Adrenal gland (tissue), 12 donors: ENCODE measurements around the gene COL4A1. TPM values are rescaled to one million over a fixed set of nuclear protein-coding genes. Genes with fewer than 3 reads are reported as not detected.

Experiments used
- DNase-seq, 7 donors: peaks; one replicate each; pipeline ENCODE4 v3.0.0-alpha.2; 2019 to 2020
- H3K27ac ChIP-seq, 5 donors: fragments of 200-600 bp; sonication (generic) in 4 of 5; 1 replicate in 3 of 5; 2 replicates in 2 of 5; pipeline versions ENCODE4 v1.5.1 to v1.8.0; 2016 to 2020; ENCODE audit warnings: mild to moderate bottlenecking in 1 of 5
- H3K27me3 ChIP-seq: fragments of 200-600 bp; 2 replicates; pipeline ENCODE4 v1.8.0; 2021
- H3K36me3 ChIP-seq, 2 donors: fragments of 200-600 bp; replicated peaks in 1 of 2; 1 replicate in 1 of 2; 2 replicates in 1 of 2; pipeline versions ENCODE4 v1.5.1 to v1.8.0; 2018 to 2022
- H3K4me1 ChIP-seq, 2 donors: fragments of 200-600 bp; replicated peaks in 1 of 2; 1 replicate in 1 of 2; 2 replicates in 1 of 2; pipeline versions ENCODE4 v1.5.1 to v1.8.0; 2018 to 2021
- H3K4me3 ChIP-seq, 4 donors: fragments of 200-600 bp; sonication (generic) in 3 of 4; one replicate each; pipeline ENCODE4 v1.5.1; 2016 to 2018
- H3K9me3 ChIP-seq, 3 donors: fragments of 200-600 bp; sonication (generic) in 1 of 3; replicated peaks in 1 of 3; 1 replicate in 2 of 3; 2 replicates in 1 of 3; pipeline versions ENCODE4 v1.5.1 to v1.8.0; 2016 to 2021
- POLR2A ChIP-seq, 2 donors: fragments of 450-650 bp; IDR thresholded peaks; one replicate each; pipeline ENCODE4 v1.6.1; 2017; ENCODE audit warnings: antibody characterized with exemption in 2 of 2, mild to moderate bottlenecking in 2 of 2, moderate library complexity in 1 of 2
- WGBS, 4 donors: extraction: QIAGEN DNeasy Blood & Tissue Kit in 2 of 4; methylation state at CpG; one replicate each; pipeline versions ENCODE4 v1.1.5 to v1.1.7; 2013 to 2017; 5-methylcytosine and 5-hydroxymethylcytosine counted together
- intact Hi-C, 2 donors: fragments of 100-400 bp; cut with DNase I; formaldehyde crosslinking; loops; one replicate each; pipeline versions ENCODE4 v1.14.1 to v1.15.0; 2022 to 2023
- polyA plus RNA-seq, 3 donors: library from polyadenylated mRNA; stranded (reverse); fragments of 200-250 nt in 2 of 3; fragments of 350-450 nt in 1 of 3; fragmentation: Illumina TruSeq in 1 of 3; extraction: RNeasy Lipid Tissue Mini Kit (QIAGEN cat#74804) in 1 of 3; gene quantifications; one replicate each; pipeline ENCODE4 v1.2.3, GENCODE V29; 2013 to 2014
- total RNA-seq, 9 donors: library from RNA; depleted of rRNA in 4 of 9; stranded (reverse); fragments of >200 nt in 4 of 9; fragments of 120-200 nt in 1 of 9; fragmentation: NEBNext Ultra II Directional in 1 of 9; extraction: Animal tissue kit (Norgen Biotek cat#: 25700) in 1 of 9; gene quantifications; one replicate each; pipeline versions ENCODE4 v1.1.0 to v1.2.4, GENCODE V29; 2013 to 2023
- TF ChIP-seq, protein P1 (sequence below), 6 experiments: fragments of 450-650 bp in 4 of 6; fragments of 200-600 bp in 2 of 6; sonication (generic) in 1 of 6; IDR thresholded peaks; 1 replicate in 5 of 6; 2 replicates in 1 of 6; pipeline versions ENCODE4 v1.5.1 to v1.8.0; 2016 to 2021; ENCODE audit warnings: antibody characterized with exemption in 6 of 6, mild to moderate bottlenecking in 2 of 6, moderate library complexity in 1 of 6
- donor health status: healthy with polysubstance abuse.
- donor health status: Bipolar disorder and iron deficiency.
- donor health status: DM: yes; HTN: yes; CAD: no.
- donor health status: DM: no; HTN: no; CAD: no.
- donor health status: DM: no; HTN: no; CAD: no.
- donor health status: DM: yes; HTN: yes; CAD: no.

Gene COL4A1
- total and polyA plus RNA-seq, 12 donors: 62.4 to 364 (median 183) TPM

DNA sequence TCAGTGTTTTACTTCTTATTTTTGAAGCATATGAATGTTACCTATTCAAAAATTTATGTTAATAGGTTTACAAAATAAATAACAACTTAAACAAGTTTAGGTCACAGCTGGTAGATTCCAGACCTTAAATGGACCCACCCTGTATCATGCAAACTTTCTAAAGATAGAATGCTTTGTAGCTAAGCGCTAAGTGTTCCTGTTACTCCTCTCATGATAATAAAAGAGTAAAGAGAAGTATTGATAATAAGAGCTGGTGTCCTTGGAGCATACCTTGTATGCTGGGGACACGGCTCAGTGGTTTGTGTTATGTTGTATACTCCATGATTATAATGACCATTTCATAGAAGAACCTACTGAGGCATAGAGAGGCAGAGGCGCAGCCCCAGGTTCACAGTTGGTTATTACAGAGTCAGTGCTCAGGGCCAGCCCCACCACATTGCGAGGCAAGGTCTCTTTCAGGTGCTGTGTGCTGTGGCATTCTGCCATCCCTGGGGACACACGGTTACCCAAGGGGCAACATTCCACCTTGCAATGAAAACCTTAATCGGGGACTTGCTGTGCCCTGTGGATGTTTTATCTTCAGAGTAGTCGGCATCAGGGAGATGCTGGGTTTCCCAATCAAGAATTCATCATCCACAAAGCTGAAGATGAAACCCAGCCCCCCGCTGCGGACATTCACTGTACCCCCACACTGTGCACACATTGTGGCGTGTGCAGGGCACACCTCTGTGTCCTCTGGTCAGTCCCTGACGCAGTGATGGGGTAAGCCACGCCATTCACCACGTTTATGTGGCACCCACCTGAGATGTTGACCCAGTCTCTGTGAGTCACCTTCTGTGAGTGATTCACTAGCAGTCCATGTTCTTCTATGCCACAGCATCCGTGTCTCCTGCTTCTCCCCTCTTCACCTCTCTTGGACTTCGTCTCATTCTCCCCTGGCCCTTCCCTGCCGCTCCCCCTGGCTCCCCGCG, 186.7 kb downstream of the COL4A1 start:
- H3K27me3 ChIP-seq: no peaks in the 10 kb centered on the region
- TF ChIP-seq, protein P1, sequence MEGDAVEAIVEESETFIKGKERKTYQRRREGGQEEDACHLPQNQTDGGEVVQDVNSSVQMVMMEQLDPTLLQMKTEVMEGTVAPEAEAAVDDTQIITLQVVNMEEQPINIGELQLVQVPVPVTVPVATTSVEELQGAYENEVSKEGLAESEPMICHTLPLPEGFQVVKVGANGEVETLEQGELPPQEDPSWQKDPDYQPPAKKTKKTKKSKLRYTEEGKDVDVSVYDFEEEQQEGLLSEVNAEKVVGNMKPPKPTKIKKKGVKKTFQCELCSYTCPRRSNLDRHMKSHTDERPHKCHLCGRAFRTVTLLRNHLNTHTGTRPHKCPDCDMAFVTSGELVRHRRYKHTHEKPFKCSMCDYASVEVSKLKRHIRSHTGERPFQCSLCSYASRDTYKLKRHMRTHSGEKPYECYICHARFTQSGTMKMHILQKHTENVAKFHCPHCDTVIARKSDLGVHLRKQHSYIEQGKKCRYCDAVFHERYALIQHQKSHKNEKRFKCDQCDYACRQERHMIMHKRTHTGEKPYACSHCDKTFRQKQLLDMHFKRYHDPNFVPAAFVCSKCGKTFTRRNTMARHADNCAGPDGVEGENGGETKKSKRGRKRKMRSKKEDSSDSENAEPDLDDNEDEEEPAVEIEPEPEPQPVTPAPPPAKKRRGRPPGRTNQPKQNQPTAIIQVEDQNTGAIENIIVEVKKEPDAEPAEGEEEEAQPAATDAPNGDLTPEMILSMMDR (IDR thresholded peaks at IDR 0.05): no peak
- TF ChIP-seq POLR2A (IDR thresholded peaks at IDR 0.05): no peak
- DNase-seq: no peak
- no peaks in the 10 kb centered on the region for H3K4me1 ChIP-seq
- no peak overlapping the region for H3K27ac ChIP-seq
- intact Hi-C loops: loop anchor here in 1 of 2 donors (10.0 kb wide), 1 partner anchor 335 kb away; the partner anchor contains the start of gene IRS2
- no peaks in the 10 kb centered on the region for H3K36me3 ChIP-seq
- WGBS, 4 donors: 71 to 87% (median 79%) methylated on average over 10 to 18 of the region's 18 CpGs
- no peaks in the 10 kb centered on the region for H3K9me3 ChIP-seq
- no peak overlapping the region for H3K4me3 ChIP-seq

DNA sequence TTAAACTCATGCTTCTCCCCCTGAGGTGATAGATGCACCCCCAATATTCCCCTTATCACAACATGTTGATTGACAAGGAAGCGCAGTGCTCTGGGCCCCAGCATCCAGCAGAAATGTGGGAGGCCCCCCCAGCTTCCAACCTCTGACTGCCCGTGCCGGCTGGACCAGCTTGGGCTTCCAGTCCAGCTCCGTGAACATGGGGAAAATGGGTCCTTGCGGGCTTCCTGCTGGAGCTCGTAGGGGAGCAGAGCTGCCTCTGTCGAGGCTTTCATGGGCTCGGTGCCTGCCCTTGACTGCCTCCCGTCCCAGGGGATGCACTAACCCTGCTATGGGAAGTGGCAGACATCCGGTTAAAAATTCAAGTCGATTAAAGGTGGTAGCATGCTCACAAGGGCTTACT, 188.9 kb downstream of the COL4A1 start:
- no peak for DNase-seq
- WGBS, 4 donors: 77 to 81% (median 79%) methylated on average over 9 to 11 of the region's 11 CpGs
- Histone ChIP-seq H3K27ac (no peak overlapping the region), H3K4me1 (no peaks in the 10 kb centered on the region), H3K36me3 (no peaks in the 10 kb centered on the region), H3K9me3 (no peaks in the 10 kb centered on the region), H3K4me3 (no peak overlapping the region), H3K27me3 (no peaks in the 10 kb centered on the region)
- intact Hi-C loops: loop anchor here in 1 of 2 donors (10.0 kb wide), 1 partner anchor 333 kb away; the partner anchor contains the start of gene IRS2
- TF ChIP-seq, protein P1 (IDR thresholded peaks at IDR 0.05): no peak
- TF ChIP-seq POLR2A (IDR thresholded peaks at IDR 0.05): no peak

DNA sequence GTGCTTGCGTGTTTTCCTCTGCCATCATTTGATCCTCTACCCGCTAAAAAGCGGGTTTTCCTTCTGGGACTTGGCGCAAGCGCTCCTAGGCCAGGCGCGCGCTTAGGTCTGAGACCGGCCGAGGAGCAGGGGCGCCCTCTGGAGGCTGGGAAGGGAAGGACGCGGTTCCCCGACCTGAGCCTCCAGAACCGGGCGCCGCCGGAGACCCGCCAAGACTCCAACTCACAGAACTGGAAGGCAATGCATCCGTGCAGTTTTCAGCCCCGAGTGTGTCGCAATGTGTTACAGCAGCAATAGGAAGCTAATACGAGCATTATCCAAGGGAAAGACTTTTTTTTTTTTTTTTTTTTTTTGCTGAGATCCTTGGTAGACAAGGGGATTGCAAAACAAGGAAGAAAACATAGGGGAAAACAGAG, 190.9 kb downstream of the COL4A1 start:
- 26 to 29% (median 28%) methylated on average over 23 of the region's 23 CpGs for WGBS, 4 donors
- intact Hi-C loops: loop anchor here in 1 of 2 donors (10.0 kb wide), 1 partner anchor 331 kb away; the partner anchor contains the start of gene IRS2
- Histone ChIP-seq H3K4me1 (no peaks in the 10 kb centered on the region), H3K36me3 (no peaks in the 10 kb centered on the region), H3K27ac (no peak overlapping the region), H3K4me3 (no peak overlapping the region), H3K9me3 (no peaks in the 10 kb centered on the region), H3K27me3 (no peaks in the 10 kb centered on the region)
- no peak for TF ChIP-seq POLR2A (IDR thresholded peaks at IDR 0.05)
- TF ChIP-seq, protein P1 (IDR thresholded peaks at IDR 0.05): peak; percentile 58 to 80 (median 70)
- DNase-seq: peak; percentile 45 to 74 (median 67)

DNA sequence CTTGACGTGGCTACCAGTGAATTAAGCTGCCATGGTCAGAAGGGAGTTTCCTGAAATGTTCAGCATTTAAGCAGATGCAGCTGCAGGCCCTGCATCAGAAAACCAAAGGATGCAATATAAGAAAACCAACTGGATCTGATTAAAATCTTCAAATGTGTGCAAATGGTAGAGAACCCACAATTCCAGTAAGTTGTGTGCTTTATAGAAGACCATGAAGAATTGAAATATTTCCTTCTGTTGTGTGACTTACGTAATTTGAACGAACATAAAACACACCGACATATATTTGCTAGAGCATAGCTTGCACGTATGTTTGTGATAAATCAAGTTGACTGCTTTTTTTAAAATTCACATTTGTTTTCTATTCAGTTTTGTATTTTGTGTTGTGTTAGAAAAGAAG, 191.4 kb downstream of the COL4A1 start:
- Histone ChIP-seq H3K27ac (no peak overlapping the region), H3K36me3 (no peaks in the 10 kb centered on the region), H3K4me1 (no peaks in the 10 kb centered on the region), H3K27me3 (no peaks in the 10 kb centered on the region), H3K9me3 (no peaks in the 10 kb centered on the region), H3K4me3 (no peak overlapping the region)
- TF ChIP-seq, protein P1 (IDR thresholded peaks at IDR 0.05): no peak
- TF ChIP-seq POLR2A (IDR thresholded peaks at IDR 0.05): no peak
- intact Hi-C loops: loop anchor here in 1 of 2 donors (10.0 kb wide), 1 partner anchor 331 kb away; the partner anchor contains the start of gene IRS2
- DNase-seq: no peak
- WGBS, 4 donors: 79 to 85% (median 82%) methylated on average over 5 of the region's 5 CpGs
